Activated naive CD4-positive, alpha-beta T cell treated with anti-CD3 and anti-CD28 coated beads for 36 hours (primary cell): ENCODE measurements around the gene GTF2IRD1. TPM values are rescaled to one million over a fixed set of nuclear protein-coding genes. Genes with fewer than 3 reads are reported as not detected.
"Not testable (repeated sequence)": the region's sequence is repeated elsewhere in the genome, so short reads cannot be mapped to it uniquely, and the experiment has no call there.

Experiments used
- CTCF ChIA-PET: fragments of 350-600 bp; sonication (Branson Sonifier 250); formaldehyde crosslinking; loops from one replicate; lab custom pipeline; 2021; ENCODE audit warnings: antibody characterized with exemption; lab: Charles Lee
- DNase-seq: peaks from one replicate; pipeline ENCODE4 v3.0.0-alpha.2; 2020
- H3K27ac Mint-ChIP-seq: one replicate; pipeline ENCODE4 v1.8.0; 2021; ENCODE audit warnings: mild to moderate bottlenecking, mixed read lengths
- H3K27me3 Mint-ChIP-seq: one replicate; pipeline ENCODE4 v1.8.0; 2021; ENCODE audit warnings: low read depth, mixed read lengths
- H3K36me3 Mint-ChIP-seq: one replicate; pipeline ENCODE4 v1.8.0; 2021; ENCODE audit warnings: low read depth, mixed read lengths
- H3K4me1 Mint-ChIP-seq: one replicate; pipeline ENCODE4 v1.8.0; 2021; ENCODE audit warnings: low read depth, mixed read lengths
- H3K4me3 Mint-ChIP-seq: one replicate; pipeline ENCODE4 v1.8.0; 2021; ENCODE audit warnings: mild to moderate bottlenecking, moderate library complexity, mixed read lengths
- H3K9me3 Mint-ChIP-seq: one replicate; pipeline ENCODE4 v1.8.0; 2021; ENCODE audit warnings: mixed read lengths
- intact Hi-C: fragments of 100-400 bp; cut with micrococcal nuclease; formaldehyde crosslinking; loops from one replicate; pipeline ENCODE4 v1.15.1; 2023
- total RNA-seq, 2 experiments: library from RNA; stranded (reverse); gene quantifications; one replicate each; pipeline ENCODE4 v1.2.3, GENCODE V29; 2021

The GTF2IRD1 gene
- total RNA-seq, 2 experiments from 2014 or later: 2.9 to 5.5 TPM

DNA sequence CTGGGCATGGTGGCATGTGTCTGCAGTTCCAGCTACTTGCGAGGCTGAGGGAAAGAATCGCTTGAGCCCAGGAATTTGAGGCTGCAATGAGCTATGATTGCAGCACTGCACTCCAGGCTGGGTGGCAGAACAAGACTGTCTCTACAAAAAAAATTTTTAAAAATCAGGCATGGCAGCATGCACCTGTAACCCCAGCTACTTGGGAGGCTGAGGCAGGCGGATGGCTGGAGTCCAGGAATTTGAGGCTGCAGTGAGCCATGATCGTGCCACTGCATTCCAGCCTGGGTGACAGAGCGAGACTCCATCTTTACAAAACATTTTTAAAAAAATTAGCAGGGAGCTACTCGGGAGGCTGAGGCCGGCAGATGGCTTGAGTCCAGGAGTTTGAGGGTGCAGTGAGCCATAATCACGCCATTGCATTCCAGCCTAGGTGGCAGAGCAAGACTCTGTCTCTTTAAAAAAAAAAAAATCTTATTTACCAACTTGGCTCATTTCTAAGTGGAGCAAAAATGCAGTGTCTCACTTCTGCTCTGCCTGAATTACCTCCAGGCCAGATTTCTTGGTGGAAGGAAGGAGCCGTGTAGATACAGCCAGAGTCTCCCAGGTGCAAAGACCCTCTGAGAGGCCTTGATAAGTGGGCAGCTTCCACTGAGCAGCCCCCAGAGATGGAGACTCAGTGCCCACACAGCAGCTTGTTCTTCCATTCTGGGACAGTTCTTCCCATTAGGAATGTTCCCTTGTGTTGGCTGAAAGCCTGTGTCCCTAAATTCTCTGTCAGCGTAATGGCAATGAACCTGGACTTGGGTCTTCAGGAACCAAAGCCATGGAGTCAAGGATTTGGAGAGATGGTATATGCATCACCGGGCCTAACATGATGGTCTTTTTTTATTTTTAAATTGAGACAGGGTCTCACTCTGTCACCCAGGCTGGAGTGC lies 30.0 kb downstream of the GTF2IRD1 start:
- no peak for DNase-seq
- CTCF ChIA-PET: interaction anchor here (0.6 to 1.0 kb wide), 2 partner anchors 46 to 66 kb away, joined by 3 to 4 read pairs; no protein-coding TSS in a partner anchor
- Mint-ChIP-seq H3K9me3 (no peaks in the 10 kb centered on the region), H3K4me1 (no peaks in the 10 kb centered on the region), H3K27ac (no peak overlapping the region), H3K4me3 (no peak overlapping the region), H3K27me3 (no peaks in the 10 kb centered on the region), H3K36me3 (no peaks in the 10 kb centered on the region)
- intact Hi-C loops: no loop called here

DNA sequence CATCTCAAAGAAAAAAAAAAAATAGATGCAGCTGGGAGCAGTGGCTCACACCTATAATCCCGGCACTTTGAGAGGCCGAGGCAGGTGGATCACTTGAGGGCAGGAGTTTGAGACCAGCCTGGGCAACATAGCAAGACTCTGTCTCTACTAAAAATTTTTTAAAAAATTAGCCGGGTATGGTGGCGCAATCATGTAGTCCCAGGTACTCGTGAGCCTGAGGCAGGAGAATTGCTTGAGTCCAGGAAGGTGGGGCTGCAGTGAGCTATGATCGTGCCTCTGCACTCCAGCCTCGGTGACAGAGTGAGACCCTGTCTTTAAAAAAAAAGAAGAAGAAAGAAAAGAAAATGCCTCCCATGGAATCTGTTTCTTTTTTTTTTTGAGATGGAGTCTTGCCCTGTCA lies 31.9 kb downstream of the GTF2IRD1 start:
- no peak for DNase-seq
- no peaks in the 10 kb centered on the region for H3K27me3 Mint-ChIP-seq
- intact Hi-C loops: no loop called here

DNA sequence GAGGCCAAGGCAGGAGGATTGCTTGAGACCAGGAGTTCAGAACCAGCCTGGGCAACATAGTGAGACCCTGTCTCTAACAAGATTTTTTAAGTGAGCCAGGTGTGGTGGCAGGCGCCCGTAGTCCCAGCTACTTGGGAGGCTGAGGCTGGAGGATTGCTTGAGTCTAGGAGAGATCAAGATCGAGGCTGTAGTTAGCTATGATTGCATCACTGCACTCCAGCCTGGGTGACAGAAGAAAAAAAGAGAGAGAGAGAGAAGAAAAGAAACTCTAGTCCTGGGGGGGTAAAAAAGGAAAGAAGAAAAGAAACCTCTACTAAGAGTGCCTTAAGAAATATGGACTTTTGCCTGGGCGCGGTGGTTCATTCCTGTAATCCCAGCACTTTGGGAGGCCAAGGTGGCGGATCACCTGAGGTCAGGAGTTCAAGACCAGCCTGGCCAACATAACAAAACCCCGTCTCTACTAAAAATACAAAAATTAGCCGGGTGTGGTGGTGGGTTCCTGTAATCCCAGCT lies 34.9 kb downstream of the GTF2IRD1 start:
- CTCF ChIA-PET, intact Hi-C loops, H3K27ac Mint-ChIP-seq, H3K4me1 Mint-ChIP-seq, DNase-seq, H3K36me3 Mint-ChIP-seq, H3K4me3 Mint-ChIP-seq, H3K27me3 Mint-ChIP-seq, H3K9me3 Mint-ChIP-seq: not testable (repeated sequence)

More for the DNA sequence above, 31.9 kb downstream of the GTF2IRD1 start:
- CTCF ChIA-PET: interaction anchor here (1.6 kb wide), 1 partner anchor 35 kb away, joined by 3 read pairs; no protein-coding TSS in a partner anchor
- no peak overlapping the region for H3K27ac Mint-ChIP-seq
- H3K4me3 Mint-ChIP-seq: no peak overlapping the region
- no peaks in the 10 kb centered on the region for H3K36me3 Mint-ChIP-seq
- no peaks in the 10 kb centered on the region for H3K4me1 Mint-ChIP-seq
- no peaks in the 10 kb centered on the region for H3K9me3 Mint-ChIP-seq

DNA sequence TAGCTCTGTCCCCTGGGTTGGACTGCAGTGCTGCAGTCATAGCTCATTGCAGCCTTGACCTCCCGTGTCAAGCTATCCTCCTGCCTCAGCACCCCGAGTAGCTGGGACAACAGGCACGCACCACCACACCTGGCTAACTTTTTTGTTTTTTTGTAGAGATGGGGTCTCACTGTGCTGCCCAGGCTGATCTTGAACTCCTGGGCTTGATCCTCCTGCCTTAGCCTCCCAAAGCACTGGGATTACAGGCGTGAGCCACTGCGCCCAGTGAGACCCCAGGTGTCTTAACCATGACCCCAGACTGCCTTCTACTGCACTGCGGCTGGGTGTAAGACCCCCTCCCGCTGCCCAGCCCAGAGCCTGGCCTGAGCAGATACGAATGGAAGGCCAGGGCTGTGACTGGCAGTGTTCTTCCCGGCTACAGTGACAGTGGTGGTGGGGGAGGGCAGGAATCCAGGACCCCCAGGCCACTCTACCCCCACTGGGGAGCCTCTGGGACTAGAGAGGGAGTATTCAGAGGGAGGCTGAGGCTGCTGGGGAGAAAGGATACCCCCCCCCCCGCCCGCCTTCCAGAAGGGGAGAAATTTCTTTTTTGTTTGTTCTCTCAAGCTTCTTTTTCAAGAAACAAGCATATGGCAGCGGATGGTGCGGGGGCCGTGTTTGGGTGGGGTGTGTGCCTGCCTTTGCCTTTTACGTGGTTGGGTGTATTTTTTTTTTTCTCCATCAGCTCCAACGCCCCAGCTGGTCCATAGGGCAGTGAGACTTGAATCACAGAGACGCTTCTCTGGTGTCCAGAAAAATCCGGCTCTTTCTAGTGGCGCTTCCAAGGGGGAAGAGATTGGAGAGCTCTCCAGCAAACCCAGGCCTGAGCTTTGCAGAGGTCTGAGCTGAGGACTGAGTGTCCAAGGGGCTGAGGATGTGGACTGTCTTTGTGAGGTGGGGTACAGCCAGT lies 36.6 kb downstream of the GTF2IRD1 start:
- Mint-ChIP-seq H3K36me3 (no peaks in the 10 kb centered on the region), H3K4me1 (no peaks in the 10 kb centered on the region), H3K9me3 (peaks cover 4% of the 10 kb centered on the region), H3K27ac (no peak overlapping the region), H3K4me3 (no peak overlapping the region), H3K27me3 (no peaks in the 10 kb centered on the region)
- intact Hi-C loops: no loop called here
- DNase-seq: no peak
- CTCF ChIA-PET: interaction anchor here (0.7 kb wide), 2 partner anchors 161 to 211 kb away, joined by 3 to 6 read pairs; no protein-coding TSS in a partner anchor

DNA sequence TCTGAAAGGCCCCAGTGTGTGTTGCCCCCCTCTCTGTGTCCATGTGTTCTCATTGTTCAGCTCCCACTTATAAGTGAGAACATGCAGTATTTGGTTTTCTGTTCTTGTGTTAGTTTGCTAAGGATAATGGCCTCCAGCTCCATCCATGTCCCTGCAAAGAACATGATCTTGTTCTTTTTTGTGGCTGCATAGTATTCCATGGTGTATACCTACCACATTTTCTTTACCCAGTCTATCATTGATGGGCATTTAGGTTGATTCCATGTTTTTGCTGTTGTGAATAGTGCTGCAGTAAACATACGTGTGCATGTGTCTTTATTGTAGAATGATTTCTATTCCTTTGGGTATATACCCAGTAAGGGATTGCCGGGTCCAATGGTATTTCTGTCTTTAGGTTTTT lies 37.8 kb downstream of the GTF2IRD1 start:
- intact Hi-C loops, H3K27ac Mint-ChIP-seq, H3K4me3 Mint-ChIP-seq, DNase-seq, H3K27me3 Mint-ChIP-seq, H3K36me3 Mint-ChIP-seq, H3K4me1 Mint-ChIP-seq, CTCF ChIA-PET, H3K9me3 Mint-ChIP-seq: not testable (repeated sequence)

DNA sequence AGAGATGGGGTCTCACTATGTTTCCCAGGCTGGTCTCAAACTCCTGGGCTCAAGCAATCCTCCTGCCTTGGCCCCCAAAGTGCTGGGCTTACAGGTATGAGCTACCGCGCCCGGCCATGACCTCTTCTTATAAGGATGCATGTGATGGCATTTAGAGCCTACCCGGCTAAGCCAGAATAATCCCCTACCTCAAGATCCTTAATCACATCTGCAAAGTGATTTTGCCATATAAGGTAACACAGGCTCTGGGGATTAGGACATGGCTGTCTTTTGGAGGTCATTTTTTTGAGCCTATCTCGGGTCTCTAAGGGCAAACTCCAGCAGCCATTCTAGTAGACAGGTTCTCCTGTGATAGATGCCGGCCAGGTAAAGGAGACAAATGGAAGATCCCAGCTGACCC lies 39.6 kb downstream of the GTF2IRD1 start:
- Mint-ChIP-seq H3K27me3 (no peaks in the 10 kb centered on the region), H3K4me1 (no peaks in the 10 kb centered on the region), H3K36me3 (no peaks in the 10 kb centered on the region), H3K27ac (no peak overlapping the region), H3K4me3 (no peak overlapping the region), H3K9me3 (peaks cover 4% of the 10 kb centered on the region)
- CTCF ChIA-PET: interaction anchor here (0.6 kb wide), 1 partner anchor 44 kb away, joined by 6 read pairs; no protein-coding TSS in a partner anchor
- no peak for DNase-seq
- intact Hi-C loops: no loop called here

DNA sequence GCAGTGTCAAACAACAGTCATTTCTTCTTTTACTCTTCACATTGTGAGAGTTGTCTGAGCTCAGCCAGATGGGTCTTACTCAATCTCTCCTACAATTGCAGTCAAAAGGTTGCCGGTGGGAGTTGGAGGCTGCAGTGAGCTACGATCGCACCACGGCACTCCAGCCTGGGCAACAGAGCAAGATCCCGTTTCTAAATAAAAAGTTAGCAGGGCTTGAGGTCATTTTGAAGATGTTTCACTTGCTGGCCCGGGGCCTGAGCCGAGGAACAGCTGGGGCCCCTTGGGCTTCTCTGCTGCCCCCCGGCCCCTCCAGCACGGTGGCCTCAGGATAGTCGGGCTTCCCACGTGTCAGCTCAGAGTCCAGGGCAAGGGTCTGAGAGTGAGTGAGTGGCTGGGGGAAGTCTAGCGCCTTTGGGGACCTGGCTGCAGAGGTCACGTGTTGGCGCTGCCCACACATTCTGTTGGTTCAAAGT lies 40.4 kb downstream of the GTF2IRD1 start:
- CTCF ChIA-PET: interaction anchor here (0.6 kb wide), 1 partner anchor 151 kb away, joined by 3 read pairs; no protein-coding TSS in a partner anchor
- no peaks in the 10 kb centered on the region for H3K27me3 Mint-ChIP-seq
- H3K27ac Mint-ChIP-seq: no peak overlapping the region
- H3K4me3 Mint-ChIP-seq: no peak overlapping the region
- H3K9me3 Mint-ChIP-seq: peaks cover 4% of the 10 kb centered on the region
- no peaks in the 10 kb centered on the region for H3K36me3 Mint-ChIP-seq
- no peaks in the 10 kb centered on the region for H3K4me1 Mint-ChIP-seq
- no peak for DNase-seq
- intact Hi-C loops: no loop called here

DNA sequence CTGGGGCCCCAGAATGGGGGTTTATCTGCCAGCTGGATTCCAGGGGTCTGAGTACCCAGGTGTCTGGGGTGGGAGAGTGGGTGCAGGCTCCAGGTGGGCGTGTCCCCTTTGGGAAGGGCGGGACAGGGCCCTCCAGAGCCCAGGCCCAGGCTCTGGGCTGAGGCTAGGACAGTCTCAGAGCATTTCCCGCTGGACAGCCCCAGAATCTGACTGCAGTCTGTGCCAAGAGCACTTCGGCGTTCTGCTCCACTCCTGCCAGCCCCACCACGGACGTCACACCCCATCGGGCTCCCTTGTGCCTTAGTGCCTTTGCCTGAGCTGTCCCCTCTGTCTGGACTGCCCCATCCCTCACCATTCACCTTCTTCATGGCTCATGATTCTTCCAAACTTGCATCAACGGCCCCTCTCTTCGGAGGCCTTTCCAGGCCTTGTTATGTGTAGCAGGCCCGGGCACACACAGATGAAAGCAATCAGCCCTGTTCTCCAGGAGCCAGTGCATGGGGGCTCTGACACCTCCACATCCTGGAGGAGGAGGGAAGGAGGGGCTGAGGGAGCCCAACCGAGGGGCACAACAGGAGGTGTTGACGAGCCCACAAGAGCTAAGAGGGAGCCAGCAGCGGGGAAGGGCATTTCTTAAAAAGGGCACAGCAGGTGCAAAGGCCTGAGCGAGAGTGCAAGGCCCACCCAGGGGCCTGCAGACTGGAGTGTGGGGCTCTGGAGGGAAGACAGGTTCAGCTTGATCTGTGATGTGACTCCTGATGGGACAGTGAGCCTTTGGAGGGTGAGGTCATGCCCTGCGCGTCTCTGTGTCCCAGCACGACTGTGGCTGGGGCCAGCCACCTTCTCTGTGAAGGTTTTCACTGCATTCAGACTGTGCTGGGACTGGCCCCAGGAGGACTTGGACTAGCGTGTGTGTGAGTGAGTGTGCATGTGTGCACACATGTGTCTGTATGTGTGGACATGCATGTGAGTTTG lies 41.7 kb downstream of the GTF2IRD1 start:
- intact Hi-C loops: no loop called here
- Mint-ChIP-seq H3K9me3 (peaks cover 4% of the 10 kb centered on the region), H3K36me3 (no peaks in the 10 kb centered on the region), H3K27ac (no peak overlapping the region), H3K4me1 (no peaks in the 10 kb centered on the region), H3K4me3 (no peak overlapping the region), H3K27me3 (no peaks in the 10 kb centered on the region)
- DNase-seq: no peak
- CTCF ChIA-PET: no interaction called here

DNA sequence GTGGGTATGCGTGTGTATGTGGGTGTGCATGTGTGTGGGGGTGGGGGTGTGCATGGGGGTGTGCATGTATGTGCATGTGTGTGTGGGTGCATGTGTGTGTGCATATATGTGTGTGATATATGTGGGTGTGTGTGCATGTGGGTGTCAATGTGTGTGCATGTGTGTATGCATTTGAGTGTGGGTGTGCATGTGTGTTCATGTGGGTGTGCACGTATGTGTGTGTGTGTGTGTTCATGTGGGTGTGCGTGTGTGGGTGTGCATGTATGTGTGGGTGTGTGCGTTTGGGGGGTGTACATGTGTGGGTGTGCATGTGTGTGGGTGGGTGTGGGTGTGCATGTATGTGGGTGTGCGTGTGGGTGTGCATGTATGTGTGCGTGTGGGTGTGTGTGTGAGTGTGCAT lies 42.6 kb downstream of the GTF2IRD1 start:
- H3K27ac Mint-ChIP-seq: no peak overlapping the region
- no peak for DNase-seq

DNA sequence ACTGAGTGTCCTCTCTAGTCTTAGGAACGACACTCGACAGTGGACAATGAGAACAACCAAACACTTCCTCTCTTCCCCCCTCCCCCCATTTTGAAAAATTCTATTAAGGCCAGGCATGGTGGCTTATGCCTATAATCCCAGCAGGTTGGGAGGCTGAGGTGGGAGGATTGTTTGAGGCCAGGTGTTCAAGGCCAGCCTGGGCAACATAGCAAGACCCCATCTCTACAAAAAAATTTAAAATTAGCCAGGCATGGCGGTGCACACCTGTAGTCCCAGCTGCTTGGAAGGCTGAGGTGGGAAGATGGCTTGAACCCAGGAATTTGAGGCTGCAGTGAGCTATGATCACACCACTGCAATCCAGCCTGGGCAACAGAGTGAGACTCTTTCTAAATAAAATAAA lies 43.1 kb downstream of the GTF2IRD1 start:
- H3K27me3 Mint-ChIP-seq, H3K9me3 Mint-ChIP-seq, intact Hi-C loops, CTCF ChIA-PET, DNase-seq, H3K36me3 Mint-ChIP-seq, H3K27ac Mint-ChIP-seq, H3K4me1 Mint-ChIP-seq, H3K4me3 Mint-ChIP-seq: not testable (repeated sequence)

More for the DNA sequence above, 42.6 kb downstream of the GTF2IRD1 start:
- Mint-ChIP-seq H3K27me3 (no peaks in the 10 kb centered on the region), H3K9me3 (peaks cover 4% of the 10 kb centered on the region), H3K4me3 (no peak overlapping the region), H3K36me3 (no peaks in the 10 kb centered on the region), H3K4me1 (no peaks in the 10 kb centered on the region)
- CTCF ChIA-PET: no interaction called here
- intact Hi-C loops: no loop called here

DNA sequence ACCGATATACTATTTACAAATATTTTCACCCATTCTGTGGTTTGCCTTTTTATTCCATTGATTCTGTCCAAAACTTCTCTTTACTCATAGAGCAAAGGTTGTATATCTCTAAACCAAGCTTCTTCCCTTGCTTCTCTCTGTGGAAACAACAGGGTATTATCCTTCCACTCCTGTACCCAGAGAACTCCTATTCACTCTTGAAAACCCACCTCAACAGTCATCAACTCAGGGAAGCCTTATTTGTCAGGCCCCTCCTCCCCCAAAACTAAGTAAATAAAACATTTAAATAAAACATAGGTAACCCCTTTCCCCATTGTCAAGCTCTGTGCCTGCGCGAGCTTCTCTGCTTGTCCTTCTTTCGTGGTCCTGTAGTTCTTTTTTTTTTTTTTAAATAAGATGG lies 44.6 kb downstream of the GTF2IRD1 start:
- CTCF ChIA-PET: interaction anchor here (0.6 to 1.0 kb wide), 2 partner anchors 86 to 483 kb away, joined by 3 read pairs; no protein-coding TSS in a partner anchor
- H3K27ac Mint-ChIP-seq: no peak overlapping the region
- H3K9me3 Mint-ChIP-seq: no peaks in the 10 kb centered on the region
- H3K36me3 Mint-ChIP-seq: no peaks in the 10 kb centered on the region
- no peak overlapping the region for H3K4me3 Mint-ChIP-seq
- DNase-seq: no peak
- no peaks in the 10 kb centered on the region for H3K4me1 Mint-ChIP-seq
- H3K27me3 Mint-ChIP-seq: no peaks in the 10 kb centered on the region
- intact Hi-C loops: no loop called here
